OCI-LY1 (cell line): ENCODE data around the gene PTGIS.

Experiments used
- EZH2 ChIP-seq: fragments of 200-600 bp; sonication (generic), shearing (Covaris generic); IDR thresholded peaks from 2 replicates; pipeline ENCODE4 v1.8.0; 2017; ENCODE audit warnings: borderline replicate concordance, mixed run types, mild to moderate bottlenecking, antibody characterized with exemption, low read length, moderate library complexity, mixed read lengths
- TF ChIP-seq, protein P1 (sequence below): fragments of 200-600 bp; sonication (generic), shearing (Covaris generic); IDR thresholded peaks from 2 replicates; pipeline ENCODE4 v1.5.1; 2017; ENCODE audit warnings: mild to moderate bottlenecking, antibody characterized with exemption, low read length, moderate library complexity, mixed read lengths

DNA sequence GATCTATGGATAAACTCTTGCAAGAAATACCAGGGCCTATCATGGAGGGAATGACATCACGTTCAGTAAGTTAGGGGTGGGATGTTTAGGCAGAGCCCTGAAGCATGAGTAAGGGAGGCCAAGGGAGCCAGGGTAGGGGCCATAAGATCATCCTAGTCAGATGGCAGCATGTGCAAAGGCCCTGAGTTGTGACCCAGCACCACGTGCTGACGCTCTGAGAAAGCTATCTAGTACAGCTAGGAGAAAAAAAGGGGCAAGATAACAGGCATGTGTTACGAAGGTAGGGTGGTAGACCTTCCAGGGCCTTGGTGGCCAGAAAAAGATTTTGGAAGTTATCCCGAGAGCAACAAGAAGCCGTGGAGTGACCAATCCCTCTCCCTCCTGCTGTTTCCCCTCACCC lies 107.8 kb downstream of the PTGIS start:
- TF ChIP-seq, protein P1, sequence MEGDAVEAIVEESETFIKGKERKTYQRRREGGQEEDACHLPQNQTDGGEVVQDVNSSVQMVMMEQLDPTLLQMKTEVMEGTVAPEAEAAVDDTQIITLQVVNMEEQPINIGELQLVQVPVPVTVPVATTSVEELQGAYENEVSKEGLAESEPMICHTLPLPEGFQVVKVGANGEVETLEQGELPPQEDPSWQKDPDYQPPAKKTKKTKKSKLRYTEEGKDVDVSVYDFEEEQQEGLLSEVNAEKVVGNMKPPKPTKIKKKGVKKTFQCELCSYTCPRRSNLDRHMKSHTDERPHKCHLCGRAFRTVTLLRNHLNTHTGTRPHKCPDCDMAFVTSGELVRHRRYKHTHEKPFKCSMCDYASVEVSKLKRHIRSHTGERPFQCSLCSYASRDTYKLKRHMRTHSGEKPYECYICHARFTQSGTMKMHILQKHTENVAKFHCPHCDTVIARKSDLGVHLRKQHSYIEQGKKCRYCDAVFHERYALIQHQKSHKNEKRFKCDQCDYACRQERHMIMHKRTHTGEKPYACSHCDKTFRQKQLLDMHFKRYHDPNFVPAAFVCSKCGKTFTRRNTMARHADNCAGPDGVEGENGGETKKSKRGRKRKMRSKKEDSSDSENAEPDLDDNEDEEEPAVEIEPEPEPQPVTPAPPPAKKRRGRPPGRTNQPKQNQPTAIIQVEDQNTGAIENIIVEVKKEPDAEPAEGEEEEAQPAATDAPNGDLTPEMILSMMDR, result no peak
- no peak for TF ChIP-seq EZH2
